Measurements from ENCODE around the gene HGS.
"Not testable (repeated sequence)": the region's sequence is repeated elsewhere in the genome, so short reads cannot be mapped to it uniquely, and the experiment has no call there.

Gene HGS

DNA sequence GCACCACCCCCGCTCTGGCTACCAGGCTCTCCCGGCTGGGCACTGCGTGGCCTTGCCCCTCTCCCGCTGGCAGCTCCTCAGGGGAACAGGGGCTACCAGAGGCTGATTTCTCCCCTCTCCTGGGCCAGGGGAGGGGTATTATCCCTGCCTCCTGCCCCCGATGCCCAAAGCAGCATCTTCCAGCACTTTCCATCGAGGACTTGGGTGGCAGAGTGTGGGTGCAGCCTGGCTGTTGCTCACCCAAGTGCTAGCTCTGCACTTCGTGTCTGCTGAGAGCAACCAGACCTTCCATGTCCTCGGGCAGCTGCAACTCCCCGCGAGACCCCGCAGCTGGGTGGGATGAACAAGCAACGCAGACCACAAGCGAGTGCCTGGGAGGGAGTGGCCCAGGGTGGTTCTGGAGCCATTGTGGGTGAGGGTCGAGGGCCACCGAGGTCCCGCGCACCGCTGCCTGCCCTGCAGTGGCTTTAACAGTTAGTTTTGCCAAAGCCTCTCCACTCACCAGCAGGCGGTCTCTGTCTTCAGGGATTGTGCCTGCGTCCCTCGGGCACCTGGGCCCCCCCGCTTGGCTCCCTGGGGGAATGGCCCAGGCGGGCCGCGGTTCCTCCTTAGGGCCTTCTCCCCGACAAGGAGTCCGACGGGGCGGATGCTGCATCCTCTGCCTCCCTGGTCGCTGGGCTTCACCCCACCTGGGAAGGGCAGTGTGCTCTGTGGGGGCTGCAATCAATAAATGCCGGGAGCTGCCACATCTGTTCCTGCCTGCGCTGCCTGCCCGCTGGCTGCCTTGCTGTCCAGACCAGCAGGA lies 36.7 kb downstream of the HGS start:
- DNase-seq (ENCODE audit: low spot score): no peak

DNA sequence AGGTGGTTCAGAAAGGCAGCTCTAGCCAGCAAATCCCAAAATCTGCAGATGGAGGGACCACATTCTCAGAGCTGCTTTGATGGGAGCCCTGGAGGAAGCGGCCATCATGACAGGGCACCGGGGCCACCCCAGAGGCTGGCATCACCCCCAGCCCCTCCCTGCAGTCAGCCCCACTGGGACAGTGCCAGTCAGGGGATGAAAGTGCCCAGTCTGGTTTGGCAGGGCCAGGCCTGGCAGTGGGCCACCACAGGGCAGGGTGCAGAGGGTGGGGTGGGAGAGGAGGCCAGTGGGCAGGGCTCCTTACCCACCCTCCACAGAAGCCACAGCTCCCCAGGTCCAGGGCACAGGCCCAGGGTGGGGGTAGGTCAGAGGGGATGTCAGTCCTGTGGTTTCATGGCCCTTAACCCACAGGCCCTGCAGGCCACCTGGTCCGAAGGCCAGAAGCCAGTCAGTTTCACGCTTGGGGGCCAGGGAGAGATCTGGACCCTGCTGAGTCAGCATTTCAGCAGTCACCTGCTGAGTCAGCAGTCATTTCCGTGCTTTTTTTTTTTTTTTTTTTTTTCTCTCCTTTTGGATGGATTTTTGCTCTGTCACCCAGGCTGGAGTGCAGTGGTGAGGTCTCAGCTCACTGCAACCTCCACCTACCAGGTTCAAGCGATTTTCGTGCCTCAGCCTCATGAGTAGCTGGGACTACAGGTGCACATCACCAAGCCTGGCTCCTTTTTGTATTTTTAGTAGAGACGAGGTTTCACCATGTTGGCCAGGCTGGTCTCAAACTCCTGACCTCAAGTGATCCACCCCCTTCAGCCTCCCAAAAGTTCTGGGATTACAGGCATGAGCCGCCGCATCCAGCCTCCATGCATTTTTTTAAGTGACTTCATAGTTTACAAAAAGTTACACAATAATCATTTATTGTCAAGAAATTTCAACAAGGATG lies 38.6 kb downstream of the HGS start:
- no peak for DNase-seq (ENCODE audit: low spot score)

DNA sequence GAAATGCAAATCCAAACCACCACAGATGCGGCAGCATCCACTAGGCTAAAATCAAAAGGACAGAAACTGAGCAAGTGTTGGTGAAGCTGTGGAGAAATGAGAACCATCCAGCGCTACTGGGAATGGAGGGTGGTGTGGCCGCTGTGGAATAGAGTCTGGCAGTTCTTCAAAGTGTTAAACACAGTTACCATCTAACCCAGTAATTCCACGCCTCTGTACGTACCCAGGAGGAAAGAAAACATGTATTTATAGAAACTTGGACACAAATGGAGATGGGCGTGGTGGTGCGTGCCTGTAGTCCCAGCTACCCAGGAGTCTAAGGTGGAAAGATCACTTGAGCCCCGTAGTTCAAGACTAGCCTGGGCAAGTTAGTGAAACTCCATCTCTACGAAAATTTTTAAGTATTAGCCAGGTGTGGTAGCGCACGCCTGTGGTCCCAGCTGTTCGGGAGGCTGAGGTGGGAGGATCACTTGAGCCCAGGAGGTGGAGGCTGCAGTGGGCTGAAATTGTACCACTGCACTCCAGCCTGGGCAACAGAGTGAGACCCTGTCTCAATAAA lies 39.9 kb downstream of the HGS start:
- DNase-seq (ENCODE audit: low spot score): no peak

DNA sequence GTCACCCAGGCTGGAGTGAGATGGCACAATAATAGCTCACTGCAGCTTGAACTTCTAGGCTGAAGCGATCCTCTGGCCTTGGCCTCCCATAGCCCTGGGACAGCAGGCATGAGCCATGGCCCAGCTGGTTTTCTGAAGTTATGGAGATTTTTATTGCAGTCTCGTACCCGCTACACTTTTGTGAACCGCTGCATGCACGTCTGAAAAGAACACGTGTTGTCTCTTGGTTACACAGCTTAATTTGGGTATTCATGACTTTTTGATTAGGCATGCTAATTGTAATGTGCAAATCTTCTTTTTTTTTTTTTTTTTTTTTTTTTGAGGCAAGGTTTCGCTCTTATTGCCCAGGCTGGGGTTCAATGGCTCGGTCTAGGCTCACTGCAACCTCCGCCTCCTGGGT lies 41.6 kb downstream of the HGS start:
- no peak for DNase-seq (ENCODE audit: low spot score)

DNA sequence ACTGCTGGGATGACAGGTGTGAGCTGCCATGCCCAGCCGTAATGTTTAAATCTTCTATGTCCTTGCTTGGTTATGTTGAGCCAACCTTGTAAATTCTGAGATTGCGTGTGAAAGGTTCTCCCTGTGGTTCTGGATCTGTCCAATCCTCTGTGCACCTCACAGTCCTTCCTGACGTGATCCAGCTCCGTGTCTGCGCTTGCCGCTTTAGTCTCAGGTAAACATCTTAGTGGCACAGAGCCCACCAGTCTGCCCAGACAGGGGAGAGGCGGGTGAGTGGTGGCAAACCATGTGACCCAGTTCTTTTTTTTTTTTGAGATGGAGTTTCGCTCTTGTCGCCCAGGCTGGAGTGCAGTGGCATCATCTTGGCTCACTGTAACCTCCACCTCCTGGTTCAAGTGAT lies 42.2 kb downstream of the HGS start:
- DNase-seq (ENCODE audit: low spot score): no peak

DNA sequence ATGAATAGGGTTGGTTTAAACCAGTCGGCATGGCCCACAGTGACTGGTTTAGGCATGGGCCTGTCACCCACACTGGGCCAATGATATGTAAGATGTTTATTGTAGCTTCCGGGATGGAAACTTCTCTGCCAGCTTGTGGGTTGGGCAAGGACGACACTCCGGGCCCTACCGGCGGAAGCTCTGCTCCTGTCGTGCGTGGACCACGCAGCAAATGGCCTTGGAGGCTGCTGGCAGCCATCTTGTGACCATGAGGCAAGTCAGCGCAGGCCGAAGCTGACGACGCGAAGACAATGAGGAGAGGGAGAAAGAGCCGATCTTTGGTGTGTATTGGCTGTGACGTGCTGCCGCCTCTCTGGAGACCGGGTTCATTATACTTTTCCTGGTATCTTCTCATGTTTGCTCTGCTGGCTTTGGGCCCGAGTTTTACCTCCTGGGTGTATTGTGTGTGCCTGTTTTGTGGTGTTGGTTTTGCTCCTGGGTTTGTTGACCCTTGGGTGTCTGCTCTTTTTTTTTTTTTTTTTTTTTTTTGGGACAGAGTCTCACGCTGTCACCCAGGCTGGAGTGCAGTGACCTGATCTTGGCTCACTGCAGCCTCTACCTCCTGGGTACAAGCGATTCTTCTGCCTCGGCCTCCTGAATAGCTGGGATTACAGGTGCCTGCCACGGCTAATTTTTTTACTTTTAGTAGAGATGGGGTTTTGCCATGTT lies 43.7 kb downstream of the HGS start:
- no peak for DNase-seq (ENCODE audit: low spot score)

DNA sequence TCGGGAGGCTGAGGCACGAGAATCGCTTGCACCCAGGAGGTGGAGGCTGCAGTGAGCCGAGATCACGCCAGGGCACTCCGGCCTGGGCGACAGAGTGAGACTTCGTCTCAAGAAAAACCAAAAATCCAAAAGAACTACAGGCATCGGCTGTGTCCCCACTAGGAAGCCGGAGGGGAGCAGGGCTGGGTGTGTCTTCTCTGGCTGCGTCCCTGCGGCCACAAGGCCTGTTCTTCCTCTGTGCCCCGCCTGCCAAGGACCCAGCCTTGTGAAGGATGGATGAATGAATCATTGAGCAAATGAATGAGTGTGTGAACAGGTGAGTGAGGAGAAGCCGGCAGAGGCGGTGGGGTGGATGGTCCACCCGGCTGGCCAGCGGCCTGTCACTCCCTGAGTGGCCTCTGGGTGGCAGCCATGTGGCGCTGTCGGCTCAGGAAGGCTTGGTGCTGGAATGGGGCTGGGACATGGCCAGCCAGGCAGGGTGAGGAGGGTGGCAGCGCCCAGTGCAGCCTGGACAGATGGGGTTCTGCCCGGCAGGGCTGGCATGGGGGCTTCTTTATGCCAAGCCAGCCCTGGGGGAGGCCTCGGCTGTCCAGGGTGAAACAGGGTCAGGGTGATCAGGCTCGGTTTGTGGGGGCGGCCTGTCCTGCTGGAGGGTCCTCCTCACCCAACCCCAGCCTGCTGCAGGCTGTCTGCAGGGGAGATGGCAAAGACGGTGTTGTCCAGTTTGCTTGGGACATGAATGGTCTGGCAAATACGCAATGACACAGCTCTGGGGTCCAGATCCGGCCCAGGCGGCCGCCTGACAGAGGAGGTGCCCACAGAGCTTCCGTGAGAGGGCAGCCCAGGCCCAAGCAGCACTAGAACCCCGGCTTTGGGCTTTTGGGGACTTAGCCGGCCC lies 49.9 kb downstream of the HGS start:
- peak; percentile 99 for DNase-seq (ENCODE audit: low spot score)

DNA sequence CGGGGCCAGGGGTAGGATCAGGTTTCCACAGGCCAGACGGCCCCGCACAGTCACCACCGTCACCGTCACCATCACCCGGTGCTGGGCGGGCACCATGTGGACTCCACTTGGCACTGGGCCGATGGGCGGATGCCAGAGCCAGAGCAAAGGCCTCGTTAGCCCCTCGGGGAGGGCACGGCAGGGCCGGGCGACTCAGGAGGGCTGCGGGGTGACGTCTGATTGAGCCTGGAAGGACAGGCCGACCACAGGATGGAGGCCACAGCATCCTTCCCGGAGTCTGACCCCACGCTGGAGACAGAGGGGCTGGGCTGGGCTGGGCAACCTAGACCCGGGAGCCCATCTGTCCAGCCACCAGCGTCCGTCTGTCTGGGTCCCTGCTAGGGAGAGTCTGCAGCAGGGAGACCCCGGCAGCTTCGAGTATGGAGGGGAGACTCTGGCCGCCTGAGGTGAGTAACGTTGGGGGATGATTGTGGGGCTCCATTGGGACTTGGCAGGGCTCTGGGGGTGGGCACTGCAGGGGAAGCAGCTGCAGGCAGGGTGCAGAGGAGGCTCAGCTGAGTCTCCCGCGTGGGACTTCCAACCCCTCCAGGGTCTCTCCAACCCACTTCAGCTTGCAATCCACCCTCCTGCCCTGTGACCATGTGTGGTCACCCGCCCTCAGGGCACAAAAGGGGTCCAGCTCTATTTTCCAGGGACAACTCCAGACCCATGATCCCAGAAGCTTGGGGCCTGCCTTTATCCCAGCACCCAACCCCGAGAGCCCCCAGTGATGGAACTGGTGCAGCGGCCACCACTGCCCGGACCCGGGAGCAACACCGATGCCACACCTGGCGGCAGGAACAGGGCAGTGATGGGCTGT lies 50.8 kb downstream of the HGS start:
- DNase-seq (ENCODE audit: low spot score): no peak

DNA sequence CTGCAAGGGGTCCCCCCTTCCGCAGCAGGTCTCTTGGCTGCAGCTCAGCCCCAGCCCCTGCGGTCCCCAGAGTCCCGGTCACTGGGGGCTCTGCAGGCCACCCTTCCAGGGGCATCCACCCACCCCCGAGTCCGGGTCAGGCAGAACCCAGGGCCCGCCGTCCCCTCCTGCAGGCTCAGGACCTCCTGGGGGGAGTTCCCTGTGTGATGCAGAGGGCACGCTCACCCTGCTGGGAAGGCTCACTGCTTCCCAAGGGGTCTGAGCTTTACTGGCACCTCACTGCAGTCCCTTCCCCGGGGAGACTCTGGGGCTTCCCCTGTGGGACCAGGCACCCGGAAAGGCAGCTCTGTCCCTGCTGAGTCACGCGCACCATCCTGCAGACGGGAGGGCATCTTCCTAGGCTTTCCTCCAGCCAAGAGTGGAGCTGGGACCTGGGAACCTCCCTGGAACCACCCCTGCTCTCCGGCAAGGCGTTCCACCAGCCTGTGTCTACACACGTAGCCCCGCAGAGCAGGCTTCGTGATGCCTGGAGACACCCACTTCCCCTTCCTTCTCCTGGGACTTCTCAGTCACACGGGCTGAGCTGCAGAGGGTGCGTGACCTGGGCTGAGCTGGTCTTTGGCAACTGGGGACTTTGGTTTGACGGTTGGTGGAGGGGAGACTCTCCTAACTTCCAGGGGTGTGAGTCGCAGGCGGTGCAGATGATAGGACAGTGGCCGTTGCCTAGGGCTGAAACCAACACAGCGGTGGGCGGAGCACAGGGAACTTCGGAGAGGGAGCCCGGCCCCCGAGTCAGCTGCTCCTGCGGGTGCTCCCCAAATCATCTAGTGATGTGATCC lies 51.7 kb downstream of the HGS start:
- DNase-seq (ENCODE audit: low spot score): no peak

DNA sequence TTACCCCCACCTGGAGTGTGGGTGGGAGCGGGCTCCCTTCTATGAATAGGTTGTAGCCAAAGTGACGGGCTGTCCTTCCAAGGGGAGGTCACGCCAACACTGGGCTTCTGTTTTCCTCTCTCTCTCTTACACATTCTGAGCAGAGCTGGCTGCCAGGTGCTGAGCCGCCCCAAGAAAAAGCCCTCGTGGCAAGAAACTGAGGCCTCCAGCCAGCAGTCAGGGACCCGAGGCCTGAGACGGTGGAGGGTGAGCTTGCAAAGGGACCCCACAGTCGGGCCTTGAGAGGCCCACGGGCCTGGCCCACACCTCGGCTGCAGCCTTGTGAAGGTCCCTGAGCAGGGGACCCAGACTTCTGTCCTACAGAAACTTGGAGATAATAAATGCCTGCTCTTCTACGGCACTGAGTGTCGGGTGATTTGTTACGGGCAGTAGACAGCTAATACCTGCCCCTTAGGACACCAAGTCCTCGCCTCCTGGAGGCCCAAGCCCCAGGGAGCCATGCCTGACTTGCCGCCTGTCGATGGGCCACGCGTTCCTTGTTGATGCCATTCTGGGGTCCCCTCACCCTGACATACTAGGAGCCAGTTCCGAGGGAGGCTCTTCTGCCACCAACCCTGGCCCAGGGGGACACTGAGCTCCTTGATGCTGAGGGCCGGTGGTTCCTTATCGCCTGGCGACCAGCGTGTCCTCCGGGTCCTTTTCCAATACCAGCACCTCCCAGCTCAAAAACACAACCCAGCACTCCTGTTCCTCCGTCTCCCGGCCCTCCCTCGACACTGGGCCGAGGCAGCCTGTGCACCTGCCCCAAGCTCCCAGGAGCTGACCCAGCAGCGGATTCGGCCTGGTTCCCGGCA lies 54.4 kb downstream of the HGS start:
- DNase-seq (ENCODE audit: low spot score): no peak

DNA sequence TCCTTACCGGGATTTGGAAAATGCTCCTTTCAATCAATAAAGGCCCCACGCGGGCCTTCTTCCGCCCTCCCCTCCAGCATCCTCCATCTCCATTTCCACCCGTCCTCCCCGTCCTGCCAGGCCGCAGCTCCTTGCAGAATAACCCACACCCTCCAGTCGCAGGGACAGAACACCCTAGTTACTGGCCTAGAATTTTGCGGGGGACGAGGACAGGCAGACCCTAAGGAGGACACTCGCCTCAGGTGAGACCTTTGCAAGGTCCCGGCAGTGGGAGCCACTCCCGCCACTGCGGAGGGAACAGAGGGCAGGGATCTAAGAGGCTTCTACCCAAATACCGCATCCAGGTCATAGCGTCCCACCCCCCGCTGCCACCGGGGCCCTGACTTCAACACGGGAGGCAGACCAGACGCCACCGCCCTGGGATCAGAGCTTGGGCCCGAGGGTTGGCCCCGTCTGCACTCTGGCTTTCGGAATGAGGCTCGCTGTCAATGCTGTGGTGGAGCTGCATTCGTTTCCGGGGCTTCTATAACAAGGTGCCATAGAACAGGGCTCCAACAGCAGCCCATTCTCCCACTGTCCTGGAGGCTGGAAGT lies 55.1 kb downstream of the HGS start:
- DNase-seq (ENCODE audit: low spot score): no peak

DNA sequence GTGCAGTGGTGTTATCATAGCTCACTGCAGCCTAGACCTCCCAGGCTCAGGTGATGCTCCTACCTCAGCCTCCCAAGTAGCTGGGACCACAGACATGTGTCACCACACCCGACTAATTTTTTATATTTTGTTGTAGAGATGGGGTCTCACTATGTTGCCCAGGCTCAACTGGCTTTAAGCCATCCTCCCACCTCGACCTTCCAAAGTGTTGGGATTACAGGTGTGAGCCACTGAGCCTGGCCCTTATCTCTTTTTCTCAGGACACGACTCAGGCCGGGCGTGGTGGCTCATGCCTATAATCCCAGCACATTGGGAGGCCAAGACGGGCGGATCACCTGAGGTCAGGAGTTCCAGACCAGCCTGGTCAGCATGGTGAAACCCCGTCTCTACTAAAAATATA lies 55.8 kb downstream of the HGS start:
- DNase-seq (ENCODE audit: low spot score): not testable (repeated sequence)

DNA sequence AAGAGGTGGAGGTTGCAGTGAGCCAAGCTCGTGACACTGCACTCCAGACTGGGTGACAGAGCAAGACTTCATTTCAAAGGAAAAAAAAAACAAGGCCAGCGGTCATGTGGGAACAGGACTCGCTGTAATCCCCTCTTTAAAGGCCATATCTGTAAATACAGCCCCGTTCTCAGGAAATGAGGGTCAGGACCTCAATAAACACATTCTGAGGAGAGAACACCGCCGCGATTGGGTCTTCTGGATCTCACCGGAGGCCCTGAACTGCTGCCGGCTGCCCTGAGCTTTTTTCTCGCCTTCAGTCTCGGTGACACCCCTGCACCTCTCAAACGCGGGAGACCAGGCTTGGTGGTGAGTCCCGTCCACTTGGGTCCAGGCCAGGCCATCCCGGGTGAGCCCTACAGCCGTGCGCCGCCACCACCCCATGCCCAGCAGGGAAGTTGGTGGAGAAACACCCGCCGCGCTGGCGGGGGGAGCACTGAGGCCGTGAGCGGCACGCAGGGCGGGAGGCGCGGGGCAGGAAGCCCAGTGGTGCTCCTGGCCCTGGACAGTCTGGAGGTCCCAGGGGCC lies 56.7 kb downstream of the HGS start:
- no peak for DNase-seq (ENCODE audit: low spot score)

DNA sequence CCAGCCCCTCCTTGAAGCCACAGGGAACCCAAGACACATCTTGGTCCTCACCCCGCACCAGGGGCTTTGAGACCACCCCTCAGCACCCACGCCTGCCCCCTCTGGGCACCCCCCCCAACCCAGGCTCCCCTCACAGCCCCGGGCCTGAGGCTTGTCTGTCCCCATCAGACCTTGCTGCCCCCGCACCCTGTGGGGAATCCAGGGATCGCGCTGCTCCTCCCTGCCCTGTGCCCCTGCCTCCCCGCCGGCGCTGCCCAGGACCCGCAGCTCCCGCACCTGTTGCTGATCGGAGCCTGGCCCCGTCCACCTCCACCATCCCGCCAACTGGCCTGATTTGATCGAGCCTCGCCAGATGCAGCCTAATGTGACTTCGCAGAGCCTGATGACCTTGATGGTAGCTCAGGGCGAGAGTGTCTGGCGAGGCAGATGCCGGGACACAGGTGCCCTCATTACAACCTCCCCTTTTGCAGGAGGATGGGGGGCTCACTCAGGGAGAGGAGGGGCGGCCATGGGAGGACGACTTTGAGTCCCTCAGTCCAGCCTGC lies 57.3 kb downstream of the HGS start:
- no peak for DNase-seq (ENCODE audit: low spot score)

DNA sequence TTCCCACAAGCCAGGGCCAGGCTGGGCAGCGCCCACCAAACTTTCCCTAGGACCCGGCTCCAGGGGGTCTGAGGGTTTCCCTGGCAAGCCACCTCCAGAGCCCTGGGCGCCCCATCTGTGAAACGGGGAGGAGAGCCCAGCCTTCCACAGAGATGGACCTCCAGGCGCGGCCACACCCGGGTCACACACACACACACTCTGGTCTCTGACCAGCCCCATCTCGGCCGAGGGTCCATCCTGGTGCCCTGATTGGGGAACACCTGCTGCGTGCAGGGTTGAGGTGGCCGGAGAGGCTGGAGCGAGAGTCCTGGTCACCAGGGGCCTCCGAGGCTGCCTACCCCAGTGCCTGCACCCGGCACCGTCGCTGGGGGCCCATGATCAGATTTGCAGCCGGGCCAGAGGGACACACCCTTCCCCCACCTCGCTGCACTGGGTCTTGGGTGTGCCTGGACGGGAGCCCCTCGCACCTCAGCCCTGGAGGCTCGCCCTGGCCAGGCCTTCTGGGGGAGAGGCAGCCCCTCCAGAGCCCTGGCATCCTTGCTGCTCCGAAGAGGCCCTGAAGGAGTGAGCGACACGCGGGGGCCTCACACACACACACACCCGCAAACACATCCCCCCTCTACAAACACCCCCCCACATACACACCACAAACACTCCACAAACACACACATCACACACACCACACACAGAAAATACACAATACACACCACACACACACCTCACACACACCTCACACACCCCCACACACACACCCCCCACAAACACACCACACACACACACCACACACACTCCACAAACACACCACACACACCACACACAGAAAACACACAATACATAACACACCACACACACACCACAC lies 58.0 kb downstream of the HGS start:
- DNase-seq (ENCODE audit: low spot score): no peak
